Mesothelial cell of epicardium (in vitro differentiated cells): ENCODE results near the gene CLEC16A. TPM values are rescaled to one million over a fixed set of nuclear protein-coding genes. Genes with fewer than 3 reads are reported as not detected.

ENCODE experiments used
- DNase-seq, 2 experiments: peaks; one replicate each; pipeline ENCODE4 v3.0.0; 2021; ENCODE audit warnings: low spot score in 2 of 2; ENCODE audit not compliant: unreplicated experiment in 2 of 2
- H3K27ac Mint-ChIP-seq: 2 replicates; pipeline ENCODE4 v1.8.0; 2021; ENCODE audit warnings: mixed read lengths
- H3K27me3 Mint-ChIP-seq: 2 replicates; pipeline ENCODE4 v1.8.0; 2021; ENCODE audit warnings: low read depth, mixed read lengths
- H3K36me3 Mint-ChIP-seq: 2 replicates; pipeline ENCODE4 v1.8.0; 2021; ENCODE audit warnings: mixed read lengths
- H3K4me1 Mint-ChIP-seq: 2 replicates; pipeline ENCODE4 v1.8.0; 2021; ENCODE audit warnings: mixed read lengths
- H3K4me3 Mint-ChIP-seq: 2 replicates; pipeline ENCODE4 v1.8.0; 2021; ENCODE audit warnings: mild to moderate bottlenecking, moderate library complexity, mixed read lengths
- H3K9me3 Mint-ChIP-seq: 2 replicates; pipeline ENCODE4 v1.8.0; 2021; ENCODE audit warnings: mixed read lengths
- CTCF ChIP-seq: fragments of 200-600 bp; sonication (generic); IDR thresholded peaks from one replicate; pipeline ENCODE4 v1.5.0; 2021; ENCODE audit warnings: antibody characterized with exemption; ENCODE audit not compliant: unreplicated experiment
- total RNA-seq: library from RNA; stranded (reverse); gene quantifications from 3 replicates; pipeline ENCODE4 v1.2.1, GENCODE V29; 2021

The CLEC16A gene
- total RNA-seq, 1 donor from 2014 or later = 43.3 TPM

GRCh38 chr16:11138022-11138768, 193.8 kb downstream of the CLEC16A start:
- Mint-ChIP-seq H3K4me1 (peaks cover 25% of the 10 kb centered on the region), H3K27ac (no peak overlapping the region), H3K36me3 (peaks cover 11% of the 10 kb centered on the region), H3K27me3 (peaks cover 20% of the 10 kb centered on the region), H3K4me3 (no peak overlapping the region), H3K9me3 (no peaks in the 10 kb centered on the region)
- DNase-seq = no peak
- no peak for TF ChIP-seq CTCF

DNA sequence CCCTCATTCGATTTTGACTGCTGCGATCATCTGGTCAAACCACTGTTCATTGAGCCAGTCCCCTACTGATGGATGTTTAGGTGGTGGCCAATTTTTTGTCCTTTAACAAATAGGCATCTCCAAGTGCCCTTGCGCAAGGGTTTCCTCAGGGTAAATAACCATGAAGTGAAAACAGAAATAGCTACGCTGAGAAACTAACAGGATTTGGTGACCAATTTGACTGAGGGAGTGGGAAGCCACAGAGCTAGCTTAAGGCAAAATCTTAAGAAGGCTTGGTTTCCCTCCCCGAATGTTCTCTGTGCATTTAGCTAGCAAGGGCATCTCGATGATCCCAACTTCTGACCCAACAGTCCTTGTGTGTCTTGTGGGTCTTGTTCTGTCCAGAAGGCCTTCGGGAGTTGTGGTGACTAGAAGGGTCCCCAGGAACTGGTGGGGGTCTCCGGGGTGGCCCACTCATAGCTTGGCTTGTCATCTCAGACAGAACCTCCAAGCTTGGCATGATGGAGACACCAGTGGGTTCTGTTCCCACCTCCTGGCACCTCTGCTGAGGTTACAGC, 194.5 kb downstream of the CLEC16A start:
- DNase-seq = no peak
- no peak for TF ChIP-seq CTCF
- Mint-ChIP-seq H3K4me1 (peaks cover 18% of the 10 kb centered on the region), H3K9me3 (no peaks in the 10 kb centered on the region), H3K27me3 (peaks cover 20% of the 10 kb centered on the region), H3K4me3 (no peak overlapping the region), H3K36me3 (peaks cover 11% of the 10 kb centered on the region), H3K27ac (no peak overlapping the region)

GRCh38 chr16:11139326-11140097, 195.1 kb downstream of the CLEC16A start:
- no peak overlapping the region for H3K4me3 Mint-ChIP-seq
- peaks cover 13% of the 10 kb centered on the region for H3K4me1 Mint-ChIP-seq
- H3K9me3 Mint-ChIP-seq = no peaks in the 10 kb centered on the region
- peaks cover 20% of the 10 kb centered on the region for H3K27me3 Mint-ChIP-seq
- H3K27ac Mint-ChIP-seq = no peak overlapping the region
- no peak for DNase-seq
- no peak for TF ChIP-seq CTCF
- H3K36me3 Mint-ChIP-seq = peaks cover 11% of the 10 kb centered on the region

DNA sequence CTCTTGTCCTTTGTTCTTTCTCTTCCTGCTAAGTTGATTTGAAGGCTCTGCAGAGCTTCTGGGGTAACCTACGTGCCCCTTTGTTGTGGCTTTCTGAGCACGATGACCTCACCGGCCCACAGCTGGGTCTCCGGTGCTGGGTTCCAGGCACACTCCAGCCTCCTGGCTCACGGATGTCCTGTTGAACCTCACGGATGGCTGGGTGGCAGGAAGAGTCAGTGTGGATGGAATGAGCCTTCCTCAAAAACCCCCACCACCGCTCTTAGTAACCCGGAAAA, 195.7 kb downstream of the CLEC16A start:
- peaks cover 8% of the 10 kb centered on the region for H3K4me1 Mint-ChIP-seq

DNA sequence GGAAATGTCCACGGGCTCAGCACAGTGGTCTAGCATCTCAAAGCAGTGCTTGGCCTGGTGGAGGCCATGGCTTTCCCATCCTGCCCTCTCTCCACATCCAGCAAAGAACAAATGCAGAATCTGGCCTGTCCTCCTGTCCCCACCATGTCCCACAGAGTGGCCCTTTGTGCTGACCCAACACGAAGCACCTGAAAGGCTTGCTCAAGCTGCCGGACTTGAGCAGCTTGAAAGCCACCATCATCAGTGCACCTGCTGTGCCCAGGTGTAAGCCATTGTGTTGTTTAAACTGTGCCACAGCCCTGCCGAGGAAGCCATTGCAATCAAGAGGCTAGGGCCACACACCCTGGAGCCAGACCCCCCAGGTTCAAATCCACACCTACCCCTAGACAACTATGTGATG, 196.1 kb downstream of the CLEC16A start:
- no peak overlapping the region for H3K27ac Mint-ChIP-seq
- peaks cover 8% of the 10 kb centered on the region for H3K4me1 Mint-ChIP-seq
- H3K4me3 Mint-ChIP-seq = no peak overlapping the region
- H3K27me3 Mint-ChIP-seq = peaks cover 14% of the 10 kb centered on the region
- no peaks in the 10 kb centered on the region for H3K9me3 Mint-ChIP-seq
- TF ChIP-seq CTCF = no peak
- DNase-seq = no peak
- H3K36me3 Mint-ChIP-seq = peaks cover 9% of the 10 kb centered on the region

More for the DNA sequence above, 195.7 kb downstream of the CLEC16A start:
- H3K4me3 Mint-ChIP-seq = no peak overlapping the region
- H3K36me3 Mint-ChIP-seq = peaks cover 9% of the 10 kb centered on the region
- no peak for DNase-seq
- TF ChIP-seq CTCF = no peak
- H3K9me3 Mint-ChIP-seq = no peaks in the 10 kb centered on the region
- no peak overlapping the region for H3K27ac Mint-ChIP-seq
- peaks cover 16% of the 10 kb centered on the region for H3K27me3 Mint-ChIP-seq
